Raji (cell line): Measurements from ENCODE around the gene OGDHL.

Source experiments
- POLR2A ChIP-seq: IDR thresholded peaks from 2 replicates; pipeline ENCODE4 v1.6.1; 2011; ENCODE audit warnings: low read depth, low read length, control low read depth; ENCODE audit not compliant: insufficient read depth

Gene OGDHL

GRCh38 chr10:49688920-49689319 lies 73.2 kb downstream of the OGDHL start:
- no peak for TF ChIP-seq POLR2A

DNA sequence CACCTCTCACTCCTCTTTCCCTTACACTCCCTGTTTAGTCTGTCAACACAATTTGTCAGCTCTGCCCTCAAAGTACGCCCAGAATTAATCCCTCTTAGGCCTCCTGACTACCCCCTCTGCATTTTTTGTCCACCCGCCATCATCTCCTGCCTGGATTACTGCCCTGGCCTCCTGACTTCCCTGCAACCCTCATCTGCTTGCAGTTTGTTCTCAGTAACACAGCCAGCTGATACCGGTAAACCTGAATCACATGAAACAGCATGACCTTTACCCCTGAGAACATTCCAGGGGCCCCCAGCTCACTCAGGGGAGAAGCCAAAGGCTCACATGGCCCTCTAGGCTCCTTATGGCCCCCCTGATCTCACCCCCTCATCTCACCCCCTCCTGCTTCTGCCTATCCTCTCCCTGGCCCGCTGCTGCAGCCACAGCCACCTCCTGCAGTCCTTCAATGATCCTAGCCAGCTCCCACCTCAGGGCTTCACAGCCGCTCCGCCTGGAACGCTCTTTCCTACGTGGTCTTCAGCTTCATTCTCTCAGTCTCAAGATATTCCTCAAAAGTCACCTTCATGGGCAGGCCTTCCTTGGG lies 73.8 kb downstream of the OGDHL start:
- no peak for TF ChIP-seq POLR2A

DNA sequence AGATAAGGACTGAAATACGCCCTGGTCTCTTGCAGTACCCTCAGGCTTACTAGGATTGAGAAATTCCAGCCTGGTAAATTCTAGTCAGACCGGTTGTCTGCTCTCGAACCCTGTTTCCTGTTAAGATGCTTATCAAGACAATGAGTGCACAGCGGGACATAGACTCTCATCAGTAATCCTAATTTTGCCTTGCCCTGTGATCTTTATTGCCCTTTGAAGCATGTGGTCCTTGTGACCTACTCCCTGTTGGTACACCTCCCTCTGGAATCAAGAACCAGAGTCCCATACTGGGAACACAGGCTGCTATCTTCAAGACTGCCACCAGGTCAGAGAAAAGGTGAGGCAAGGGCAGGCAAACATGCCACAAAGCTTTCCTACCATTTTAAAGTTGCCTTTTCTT lies 75.5 kb downstream of the OGDHL start:
- no peak for TF ChIP-seq POLR2A
